H7 (cell line): ENCODE measurements around the gene STX10. TPM values are rescaled to one million over a fixed set of nuclear protein-coding genes. Genes with fewer than 3 reads are reported as not detected.

Source experiments
- DNase-seq: peaks from one replicate; pipeline ENCODE4 v3.0.0; 2012
- H3K27me3 ChIP-seq: 2 replicates; pipeline ENCODE4 v1.6.0; 2011; ENCODE audit warnings: mild to moderate bottlenecking, low read length; ENCODE audit not compliant: control insufficient read depth, insufficient read depth
- H3K36me3 ChIP-seq: replicated peaks from 2 replicates; pipeline ENCODE4 v1.5.1; 2011; ENCODE audit warnings: low read length; ENCODE audit not compliant: control insufficient read depth, insufficient read depth
- H3K4me3 ChIP-seq: 2 replicates; pipeline ENCODE4 v1.5.1; 2011; ENCODE audit warnings: low read depth, mild to moderate bottlenecking, control low read depth, low read length, moderate library complexity; ENCODE audit not compliant: insufficient read depth
- total RNA-seq: library from RNA; depleted of rRNA; stranded (reverse); fragments of >200 nt; shearing (Covaris generic); gene quantifications from 2 replicates; pipeline ENCODE4 v1.2.3, GENCODE V29; 2014

The STX10 gene
- total RNA-seq, 1 experiment from 2014 or later, result 60.1 TPM

GRCh38 chr19:13109361-13110098, 40.6 kb downstream of the STX10 start:
- Histone ChIP-seq H3K36me3 (peaks cover 3% of the 10 kb centered on the region), H3K4me3 (no peak overlapping the region), H3K27me3 (no peaks in the 10 kb centered on the region)
- DNase-seq, result no peak

GRCh38 chr19:13104848-13105711, 45.1 kb downstream of the STX10 start:
- Histone ChIP-seq H3K36me3 (peaks cover 1% of the 10 kb centered on the region), H3K4me3 (no peak overlapping the region), H3K27me3 (peaks cover 13% of the 10 kb centered on the region)
- peak; percentile 64 for DNase-seq

- DNase-seq, result peak; percentile 97
- Histone ChIP-seq H3K36me3 (peaks cover 1% of the 10 kb centered on the region), H3K27me3 (peaks cover 20% of the 10 kb centered on the region), H3K4me3 (no peak overlapping the region)
Observed at GRCh38 chr19:13104360-13104847, 45.8 kb downstream of the STX10 start.

- H3K36me3 ChIP-seq, result peaks cover 1% of the 10 kb centered on the region
- H3K4me3 ChIP-seq, result no peak overlapping the region
- DNase-seq, result no peak
- H3K27me3 ChIP-seq, result peaks cover 26% of the 10 kb centered on the region
Observed at GRCh38 chr19:13103581-13104359, 46.4 kb downstream of the STX10 start.

GRCh38 chr19:13102666-13103580, 47.3 kb downstream of the STX10 start, which contains the start of gene LYL1:
Gene LYL1, minus strand, starts transcription at chr19:13102858. Its CDS starts 1,687 bp downstream, at chr19:13101171.
- peak within 1 kb of the TSS; percentile 33 for H3K4me3 ChIP-seq
- peak; percentile 95 for DNase-seq
- peaks cover 1% of the 10 kb centered on the region for H3K36me3 ChIP-seq
- peaks cover 34% of the 10 kb centered on the region for H3K27me3 ChIP-seq

- DNase-seq, result no peak
- Histone ChIP-seq H3K27me3 (peaks cover 40% of the 10 kb centered on the region), H3K4me3 (peak overlapping the region; percentile 33), H3K36me3 (no peaks in the 10 kb centered on the region; the same call in none of the 2 replicates)
Observed at GRCh38 chr19:13102416-13102665, 47.8 kb downstream of the STX10 start.

- H3K4me3 ChIP-seq, result peak overlapping the region; percentile 33; the same call in 1 of the 2 replicates
- H3K27me3 ChIP-seq, result peaks cover 46% of the 10 kb centered on the region
- no peaks in the 10 kb centered on the region; the same call in 1 of the 2 replicates for H3K36me3 ChIP-seq
- no peak for DNase-seq
Observed at GRCh38 chr19:13101590-13102415, 48.4 kb downstream of the STX10 start.

- DNase-seq, result peak; percentile 86
- peaks cover 53% of the 10 kb centered on the region for H3K27me3 ChIP-seq
- H3K36me3 ChIP-seq, result no peaks in the 10 kb centered on the region; the same call in 1 of the 2 replicates
- no peak overlapping the region for H3K4me3 ChIP-seq
Observed at GRCh38 chr19:13100841-13101589, 49.2 kb downstream of the STX10 start.

GRCh38 chr19:13100031-13100588, 50.1 kb downstream of the STX10 start:
- Histone ChIP-seq H3K36me3 (no peaks in the 10 kb centered on the region; the same call in 1 of the 2 replicates), H3K4me3 (no peak overlapping the region), H3K27me3 (peaks cover 60% of the 10 kb centered on the region)
- no peak for DNase-seq

- peak; percentile 90 for DNase-seq
- H3K4me3 ChIP-seq, result peak overlapping the region; percentile 18; the same call in 1 of the 2 replicates
- H3K36me3 ChIP-seq, result no peaks in the 10 kb centered on the region; the same call in 1 of the 2 replicates
- H3K27me3 ChIP-seq, result peaks cover 67% of the 10 kb centered on the region
Observed at GRCh38 chr19:13099073-13099999, 50.8 kb downstream of the STX10 start.

GRCh38 chr19:13098277-13099072, 51.7 kb downstream of the STX10 start:
- Histone ChIP-seq H3K27me3 (peaks cover 72% of the 10 kb centered on the region), H3K4me3 (no peak overlapping the region; the same call in 1 of the 2 replicates), H3K36me3 (no peaks in the 10 kb centered on the region; the same call in 1 of the 2 replicates)
- peak; percentile 84 for DNase-seq
